GM19468 (cell line): ENCODE results near the gene AVPI1.
"Not testable (repeated sequence)": the region's sequence is repeated elsewhere in the genome, so short reads cannot be mapped to it uniquely, and the experiment has no call there.

Source experiments
- ATAC-seq: cut with Tn5 transposase; IDR thresholded peaks from one replicate; pipeline ENCODE4 v1.9.1; 2021; ENCODE audit warnings: mild to moderate bottlenecking, moderate library complexity, moderate number of reproducible peaks; ENCODE audit not compliant: unreplicated experiment; ENCODE audit errors: extremely low read depth

AVPI1 gene

DNA sequence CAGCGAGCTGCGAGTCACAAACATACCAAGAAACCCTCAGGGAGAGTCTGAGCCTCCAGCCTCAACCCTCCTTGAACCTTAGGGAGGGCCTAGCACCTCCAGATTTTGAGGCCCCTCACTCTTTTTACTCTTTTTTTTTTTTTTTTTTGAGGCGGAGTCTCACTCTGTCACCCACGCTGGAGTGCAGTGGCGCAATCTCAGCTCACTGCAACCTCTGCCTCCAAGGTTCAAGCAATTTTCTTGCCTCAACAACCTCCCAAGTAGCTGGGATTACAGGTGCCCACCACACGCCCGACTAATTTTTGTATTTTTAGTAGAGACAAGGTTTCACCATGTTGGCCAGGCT lies 2.7 kb downstream of the AVPI1 start:
- ATAC-seq: not testable (repeated sequence)

- ATAC-seq: no peak
Observed at GRCh38 chr10:97683556-97684367, 3.3 kb downstream of the AVPI1 start.

DNA sequence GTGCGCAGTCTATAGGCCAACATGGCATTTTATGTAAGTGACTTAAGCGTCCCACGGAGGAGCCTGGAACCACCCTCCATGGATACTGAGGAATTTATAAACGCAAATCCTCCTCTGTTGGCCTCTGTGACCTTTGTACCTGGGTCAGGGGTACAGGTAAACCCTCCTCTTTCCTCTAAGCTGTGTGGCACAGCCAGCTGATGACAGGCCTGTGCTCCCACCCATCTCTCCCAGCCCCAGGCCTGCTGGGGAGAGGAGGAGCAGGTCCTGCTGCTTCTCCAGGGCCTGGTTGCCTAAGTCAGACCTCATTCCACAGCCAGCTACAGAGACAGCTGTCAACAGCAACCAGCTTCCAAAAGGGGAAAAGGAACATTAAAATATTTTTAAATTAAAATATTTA lies 5.0 kb downstream of the AVPI1 start:
- no peak for ATAC-seq

DNA sequence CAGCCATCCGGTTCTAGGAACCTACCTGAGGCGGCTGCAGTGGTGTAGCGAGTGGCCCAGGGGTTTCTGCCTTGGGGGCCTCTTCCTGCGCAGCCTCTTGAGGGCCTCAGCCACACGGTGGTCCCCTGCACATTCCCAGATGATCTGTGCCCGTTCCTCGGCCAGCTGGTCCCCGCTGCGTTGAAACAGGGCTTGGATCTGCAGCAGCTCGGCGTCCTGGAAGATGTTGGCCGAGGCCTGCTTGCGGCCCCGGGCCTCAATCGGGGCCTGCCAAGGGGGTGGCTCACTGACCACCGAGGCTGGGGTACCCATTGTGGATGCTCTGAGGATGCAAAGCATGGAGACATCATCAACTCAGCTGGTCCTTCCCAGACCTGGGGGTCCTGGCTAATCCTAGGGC lies 7.4 kb downstream of the AVPI1 start:
- ATAC-seq: no peak

GRCh38 chr10:97676770-97677581 lies 10.1 kb downstream of the AVPI1 start:
- ATAC-seq: peak; percentile 51

GRCh38 chr10:97675222-97675621 lies 11.8 kb downstream of the AVPI1 start:
- ATAC-seq: no peak

GRCh38 chr10:97673736-97674525 lies 13.1 kb downstream of the AVPI1 start:
- no peak for ATAC-seq

DNA sequence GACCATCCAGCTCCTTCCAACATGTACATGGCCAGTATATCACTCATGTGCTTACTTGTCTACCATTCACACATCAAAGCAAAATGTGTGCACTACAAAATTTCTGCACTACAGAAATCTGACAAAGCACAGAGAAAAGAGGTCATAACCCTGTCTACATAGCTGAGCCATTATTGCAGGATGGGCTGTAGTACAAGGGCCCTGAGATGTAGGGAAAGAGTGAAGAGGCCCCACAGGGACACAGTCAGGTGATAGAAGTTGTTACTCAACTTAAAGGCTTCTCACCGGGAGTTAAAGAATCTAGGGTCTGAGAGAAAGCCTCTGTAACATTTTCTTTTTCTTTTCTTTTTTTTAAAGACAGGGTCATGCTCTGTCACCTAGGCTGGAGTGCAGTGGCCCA lies 17.5 kb downstream of the AVPI1 start:
- no peak for ATAC-seq

DNA sequence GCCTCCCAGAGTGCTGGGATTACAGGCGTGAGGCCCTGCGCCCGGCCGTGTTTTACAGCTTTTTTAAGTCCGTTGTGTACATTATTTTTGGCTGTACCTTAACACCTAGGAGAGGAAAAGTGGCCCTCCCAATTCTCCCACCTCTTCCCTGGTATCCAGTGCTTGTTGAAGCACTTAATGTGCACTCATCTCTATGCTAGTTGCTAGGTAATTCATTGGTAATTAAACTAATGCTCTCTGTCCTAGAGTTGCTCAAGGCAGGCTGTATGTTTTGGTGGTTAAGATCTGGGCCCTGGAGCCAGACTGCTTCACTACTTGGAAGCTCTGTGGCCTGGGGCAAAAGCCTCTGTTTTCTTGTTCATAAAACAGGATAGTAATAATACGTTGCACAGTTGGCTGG lies 19.6 kb downstream of the AVPI1 start:
- no peak for ATAC-seq

GRCh38 chr10:97666992-97667391 lies 20.0 kb downstream of the AVPI1 start:
- no peak for ATAC-seq

DNA sequence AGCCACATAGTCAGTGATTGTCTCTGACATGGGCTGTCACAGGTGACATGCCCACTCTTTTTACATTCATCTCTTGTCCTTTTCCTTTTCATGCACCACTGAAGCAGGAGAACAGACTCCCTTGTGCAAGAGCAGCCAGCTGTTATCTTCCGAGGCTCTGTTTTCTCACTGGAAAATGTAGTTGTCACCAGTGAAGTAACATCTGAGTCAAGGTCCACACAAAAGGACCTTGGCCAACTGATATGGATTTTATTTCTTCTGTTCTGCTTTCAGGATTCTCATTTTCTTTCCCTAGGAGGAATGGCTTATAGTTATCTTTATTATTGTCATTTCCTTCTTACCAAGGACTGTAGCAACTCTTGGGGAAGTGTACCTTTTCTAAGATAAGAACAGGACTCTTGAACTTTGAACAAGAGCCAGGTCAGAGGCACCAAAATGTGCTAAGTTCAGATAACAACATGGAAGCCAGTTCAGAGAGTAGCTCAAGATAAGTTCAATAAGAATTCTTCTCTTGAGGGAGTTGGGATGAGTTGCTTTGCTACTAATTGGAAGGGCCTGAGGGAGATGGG lies 22.7 kb downstream of the AVPI1 start:
- ATAC-seq: no peak

GRCh38 chr10:97659589-97659988 lies 27.5 kb downstream of the AVPI1 start:
- ATAC-seq: no peak

- ATAC-seq: no peak
Observed at GRCh38 chr10:97656777-97657176, 30.3 kb downstream of the AVPI1 start.

DNA sequence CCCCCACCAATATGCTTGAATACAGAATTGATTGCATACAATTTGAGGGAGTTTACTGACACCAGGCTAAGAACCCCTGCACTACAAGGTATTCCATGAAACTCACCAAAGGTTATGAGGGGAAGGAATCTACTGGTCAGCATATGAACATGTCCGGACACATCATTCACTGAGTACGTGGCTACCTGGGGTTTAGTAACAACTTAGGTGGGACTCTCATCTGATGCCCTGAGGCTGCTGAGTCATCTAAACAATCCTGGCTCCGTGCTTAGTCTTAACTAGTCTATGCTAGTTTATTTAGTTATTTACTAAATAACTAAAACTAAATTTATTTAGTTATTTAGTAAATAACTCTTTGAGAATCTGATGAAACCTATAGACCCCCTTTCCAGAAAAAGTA lies 35.3 kb downstream of the AVPI1 start:
- no peak for ATAC-seq

DNA sequence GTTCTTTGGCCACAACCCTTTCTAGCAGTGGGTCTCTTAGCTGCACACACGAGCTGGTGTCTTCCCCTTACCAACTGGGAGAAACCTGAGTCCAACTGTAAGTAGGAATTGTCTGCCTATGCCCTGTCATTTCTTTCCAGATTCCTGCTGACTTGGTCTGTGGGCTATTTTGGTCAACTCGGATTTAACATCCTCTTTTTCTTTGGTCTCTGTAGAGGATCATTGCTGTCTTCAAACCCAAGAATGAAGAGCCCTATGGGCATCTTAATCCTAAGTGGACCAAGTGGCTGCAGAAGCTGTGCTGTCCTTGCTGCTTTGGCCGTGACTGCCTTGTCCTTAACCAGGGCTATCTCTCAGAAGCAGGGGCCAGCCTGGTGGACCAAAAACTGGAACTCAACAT lies 36.3 kb downstream of the AVPI1 start:
- no peak for ATAC-seq

DNA sequence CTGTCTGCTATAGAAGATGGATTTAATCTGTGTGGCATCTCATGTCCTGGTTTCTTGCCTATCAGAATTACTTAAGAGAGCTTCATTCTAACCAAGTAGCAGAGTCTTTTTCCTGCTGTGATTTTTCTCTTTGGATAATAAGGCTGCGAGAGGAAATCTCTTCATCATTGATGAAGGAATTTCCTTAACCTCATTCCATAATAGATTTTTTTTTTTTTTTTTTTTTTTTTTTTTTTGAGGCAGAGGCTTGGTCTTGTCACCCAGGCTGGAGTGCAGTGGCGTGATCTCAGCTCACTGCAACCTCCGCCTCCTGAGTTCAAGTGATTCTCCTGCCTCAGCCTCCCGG lies 37.7 kb downstream of the AVPI1 start:
- not testable (repeated sequence) for ATAC-seq

DNA sequence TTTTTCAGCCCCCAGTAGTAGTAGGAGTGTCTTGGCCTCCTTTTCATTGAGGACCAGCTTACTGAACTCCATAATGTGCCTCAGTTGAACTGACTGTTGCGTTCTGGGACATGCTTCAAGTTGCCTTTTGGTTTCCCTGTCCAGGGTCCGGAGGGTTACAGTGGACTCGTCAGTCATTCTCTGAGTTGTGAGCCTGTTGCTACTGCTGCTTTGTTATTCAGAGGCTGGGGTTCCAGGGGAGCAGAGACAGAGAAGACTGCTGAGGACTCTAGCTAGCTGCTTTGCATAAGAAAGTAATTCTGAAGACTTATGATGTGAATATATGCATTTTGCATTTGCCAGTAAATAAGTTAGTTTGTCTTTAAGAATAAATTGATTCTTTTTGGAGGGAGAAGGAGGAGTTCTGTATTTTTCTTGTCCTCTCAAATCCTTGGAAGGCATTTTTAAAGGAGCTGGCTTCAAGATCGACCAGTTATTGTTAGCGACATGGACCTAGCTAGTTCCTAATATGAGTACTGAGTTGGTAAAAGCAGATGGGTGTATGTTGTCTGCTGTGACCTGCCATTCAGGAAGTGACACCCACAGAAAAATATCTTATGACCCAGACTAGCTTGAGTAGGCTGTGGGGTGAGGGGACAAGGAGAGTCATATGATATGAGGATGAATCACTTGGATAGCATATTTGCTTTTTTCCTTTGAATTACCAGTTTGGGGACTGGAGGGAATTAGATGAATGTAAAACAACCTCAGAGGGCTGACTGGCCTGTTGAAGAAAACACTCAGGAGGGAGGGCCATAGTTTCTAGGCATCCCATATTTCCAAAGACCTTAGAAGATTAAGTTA lies 38.3 kb downstream of the AVPI1 start:
- ATAC-seq: peak; percentile 35

- ATAC-seq: no peak
Observed at GRCh38 chr10:97647556-97647955, 39.5 kb downstream of the AVPI1 start.

- no peak for ATAC-seq
Observed at GRCh38 chr10:97644936-97645335, 42.1 kb downstream of the AVPI1 start.
